NCI-H1417 treated with DMSO at 0.1 percent for 48 hours (cell line): ENCODE data around the gene TAF11L2.
"Not testable (repeated sequence)": the region's sequence is repeated elsewhere in the genome, so short reads cannot be mapped to it uniquely, and the experiment has no call there.

Source experiments
- DNase-seq: peaks from one replicate; lab custom pipeline; 2025; lab: John Stamatoyannopoulos, UW

TAF11L2 gene

GRCh38 chr5:17526504-17526903, 28.5 kb downstream of the TAF11L2 start:
- DNase-seq, result not testable (repeated sequence)

DNA sequence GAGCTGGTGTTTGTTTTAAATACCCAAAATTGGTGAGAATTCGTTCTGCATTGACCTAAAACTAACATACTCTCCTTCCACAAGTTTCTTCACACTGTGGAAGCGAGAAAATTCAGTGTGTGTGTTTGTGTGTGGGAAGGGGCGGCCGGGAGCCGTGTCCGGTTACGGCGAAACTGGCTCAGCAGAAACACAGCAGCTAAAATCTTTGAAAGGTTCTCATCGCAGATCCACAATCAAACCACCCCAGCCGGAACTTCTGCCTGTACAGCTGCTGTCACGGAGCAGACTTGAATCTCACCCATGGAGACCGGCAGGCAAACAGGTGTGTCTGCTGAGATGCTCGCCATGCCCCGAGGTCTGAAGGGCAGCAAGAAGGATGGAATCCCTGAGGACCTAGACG, 30.3 kb downstream of the TAF11L2 start, which contains the start of gene TAF11L6:
Gene TAF11L6 (plus strand): TSS at position 301 of the 400 bp plus-strand sequence.
- DNase-seq, result not testable (repeated sequence)
